BE2C (cell line): Measurements from ENCODE around the gene CARD10.

Experiments
- DNase-seq: peaks from one replicate; pipeline ENCODE4 v3.0.0-alpha.2; 2020
- H3K27me3 ChIP-seq: fragments of 250-450 bp; sonication (Bioruptor Pico); 2 replicates; pipeline ENCODE4 v1.5.1; 2020; ENCODE audit warnings: mild to moderate bottlenecking
- H3K36me3 ChIP-seq: fragments of 250-450 bp; sonication (Bioruptor Pico); 2 replicates; pipeline ENCODE4 v1.5.1; 2020; ENCODE audit warnings: mild to moderate bottlenecking
- H3K4me1 ChIP-seq: fragments of 250-450 bp; sonication (Bioruptor Pico); 2 replicates; pipeline ENCODE4 v1.5.1; 2020
- H3K4me3 ChIP-seq: 2 replicates; pipeline ENCODE4 v1.5.1; 2011; ENCODE audit warnings: low read depth, low read length
- H3K9me3 ChIP-seq: fragments of 250-450 bp; sonication (Bioruptor Pico); 2 replicates; pipeline ENCODE4 v1.5.1; 2020
- CTCF ChIP-seq: IDR thresholded peaks from 2 replicates; pipeline ENCODE4 v1.5.1; 2012; ENCODE audit warnings: mild to moderate bottlenecking, low read depth, low read length

CARD10 gene

GRCh38 chr22:37448516-37449127, 70.6 kb downstream of the CARD10 start:
- TF ChIP-seq CTCF: no peak
- no peaks in the 10 kb centered on the region for H3K27me3 ChIP-seq
- no peak overlapping the region for H3K4me3 ChIP-seq
- H3K4me1 ChIP-seq: no peaks in the 10 kb centered on the region
- no peak for DNase-seq
- no peaks in the 10 kb centered on the region for H3K36me3 ChIP-seq
- H3K9me3 ChIP-seq: no peaks in the 10 kb centered on the region

GRCh38 chr22:37445501-37445900, 73.7 kb downstream of the CARD10 start:
- Histone ChIP-seq H3K27me3 (no peaks in the 10 kb centered on the region), H3K4me3 (no peak overlapping the region), H3K9me3 (peaks cover 5% of the 10 kb centered on the region; the same call in 1 of the 2 replicates), H3K4me1 (no peaks in the 10 kb centered on the region), H3K36me3 (no peaks in the 10 kb centered on the region)
- no peak for DNase-seq
- no peak for TF ChIP-seq CTCF

GRCh38 chr22:37443977-37444376, 75.2 kb downstream of the CARD10 start:
- no peak for DNase-seq
- no peak for TF ChIP-seq CTCF
- H3K4me3 ChIP-seq: no peak overlapping the region
- no peaks in the 10 kb centered on the region for H3K36me3 ChIP-seq
- no peaks in the 10 kb centered on the region for H3K27me3 ChIP-seq
- peaks cover 6% of the 10 kb centered on the region for H3K9me3 ChIP-seq
- H3K4me1 ChIP-seq: no peaks in the 10 kb centered on the region

GRCh38 chr22:37443086-37443485, 76.1 kb downstream of the CARD10 start:
- no peak for TF ChIP-seq CTCF
- H3K36me3 ChIP-seq: no peaks in the 10 kb centered on the region
- H3K27me3 ChIP-seq: no peaks in the 10 kb centered on the region
- H3K4me3 ChIP-seq: no peak overlapping the region
- no peaks in the 10 kb centered on the region for H3K4me1 ChIP-seq
- peaks cover 6% of the 10 kb centered on the region for H3K9me3 ChIP-seq
- no peak for DNase-seq

GRCh38 chr22:37442537-37442936, 76.7 kb downstream of the CARD10 start:
- H3K27me3 ChIP-seq: no peaks in the 10 kb centered on the region
- no peaks in the 10 kb centered on the region for H3K36me3 ChIP-seq
- H3K4me1 ChIP-seq: no peaks in the 10 kb centered on the region
- no peak for DNase-seq
- no peak for TF ChIP-seq CTCF
- H3K9me3 ChIP-seq: peaks cover 6% of the 10 kb centered on the region
- H3K4me3 ChIP-seq: no peak overlapping the region

GRCh38 chr22:37442135-37442534, 77.1 kb downstream of the CARD10 start:
- no peak overlapping the region; the same call in 1 of the 2 replicates for H3K4me3 ChIP-seq
- DNase-seq: no peak
- TF ChIP-seq CTCF: no peak
- H3K9me3 ChIP-seq: peaks cover 6% of the 10 kb centered on the region
- H3K36me3 ChIP-seq: no peaks in the 10 kb centered on the region
- H3K27me3 ChIP-seq: no peaks in the 10 kb centered on the region
- H3K4me1 ChIP-seq: no peaks in the 10 kb centered on the region
